K562 (cell line): ENCODE results near the gene TOX2. TPM values are rescaled to one million over a fixed set of nuclear protein-coding genes. Genes with fewer than 3 reads are reported as not detected.
A peak's percentile ranks its signal among the peaks of the same experiment; 100 is the strongest.

ENCODE experiments used
- ASH1L ChIP-seq: fragments of 450-650 bp; IDR thresholded peaks from 2 replicates; pipeline ENCODE4 v1.6.1; 2018; ENCODE audit warnings: borderline replicate concordance, mild to moderate bottlenecking, low read depth; ENCODE audit not compliant: partially characterized antibody
- ETV5 ChIP-seq: sonication (generic); formaldehyde crosslinking; IDR thresholded peaks from 2 replicates; pipeline ENCODE4 v1.4.0; 2020; ENCODE audit warnings: low read depth, mild to moderate bottlenecking, missing genetic modification reagents
- GATAD2B ChIP-seq: fragments of 450-650 bp; IDR thresholded peaks from 2 replicates; pipeline ENCODE4 v1.6.1; 2017; ENCODE audit warnings: mild to moderate bottlenecking, borderline replicate concordance
- MAFK ChIP-seq: IDR thresholded peaks from 2 replicates; pipeline ENCODE4 v1.6.1; 2011; ENCODE audit warnings: low read length, improper control_type of control experiment
- RB1 ChIP-seq: fragments of 450-650 bp; IDR thresholded peaks from 2 replicates; pipeline ENCODE4 v1.6.1; 2017; ENCODE audit warnings: low read depth, mild to moderate bottlenecking
- RFX5 ChIP-seq: IDR thresholded peaks from 2 replicates; pipeline ENCODE4 v1.6.1; 2011; ENCODE audit warnings: low read depth, mild to moderate bottlenecking, improper control_type of control experiment, low read length
- SIX5 ChIP-seq, 2 experiments: IDR thresholded peaks; 2 replicates each; pipeline ENCODE4 v1.6.1; 2011; ENCODE audit warnings: low read length in 2 of 2, borderline replicate concordance in 1 of 2, low read depth in 1 of 2, mild to moderate bottlenecking in 1 of 2, moderate library complexity in 1 of 2; ENCODE audit not compliant: insufficient read depth in 1 of 2
- TAF7 ChIP-seq: fragments of 450-650 bp; IDR thresholded peaks from 2 replicates; pipeline ENCODE4 v1.6.1; 2016; ENCODE audit warnings: missing genetic modification characterization, missing compliant biosample characterization
- ZNF165 ChIP-seq: fragments of 250-450 bp; sonication (Bioruptor Pico); IDR thresholded peaks from 2 replicates; pipeline ENCODE4 v1.4.0; 2020; ENCODE audit warnings: borderline replicate concordance
- ZNF644 ChIP-seq: fragments of 200-800 bp; sonication (Bioruptor generic); IDR thresholded peaks from 2 replicates; pipeline ENCODE4 v1.6.1; 2016; ENCODE audit warnings: low read depth, missing genetic modification characterization, missing compliant biosample characterization
- ZNF717 ChIP-seq: fragments of 250-450 bp; sonication (Bioruptor Pico); IDR thresholded peaks from 2 replicates; pipeline ENCODE4 v1.5.0; 2021
- polyA plus RNA-seq, 8 experiments: library from polyadenylated mRNA; depleted of rRNA in 4 of 8; stranded (reverse) in 5 of 8; unstranded in 3 of 8; fragments of >200 nt; fragmentation: Nextera tagmentation in 2 of 8; fragmentation: Illumina TruSeq in 1 of 8; extraction: Ambion mirVana in 2 of 8; extraction: Trizol in 1 of 8; gene quantifications; 2 replicates each; pipeline versions ENCODE4 v1.2.1 to v1.2.3, GENCODE V29; 2011 to 2014; ENCODE audit warnings: inconsistent platforms in 1 of 8, missing spikeins in 1 of 8
- total RNA-seq, 7 experiments: library from RNA; depleted of rRNA in 6 of 7; stranded (reverse); fragments of >200 nt in 6 of 7; fragmentation: Illumina TruSeq in 2 of 7; extraction: Trizol in 2 of 7; gene quantifications; 2 replicates each; pipeline versions ENCODE4 v1.2.1 to v1.2.3, GENCODE V29; 2011 to 2021; ENCODE audit warnings: low replicate concordance in 1 of 7
- TF ChIP-seq, protein P1 (sequence below): fragments of 200-600 bp; sonication (generic); IDR thresholded peaks from one replicate; pipeline ENCODE4 v1.6.1; 2012; ENCODE audit warnings: mild to moderate bottlenecking, low read depth, low read length, inconsistent platforms
- TF ChIP-seq, protein P2 (sequence below), 2 experiments: fragments of 450-650 bp; IDR thresholded peaks; 2 replicates each; pipeline ENCODE4 v1.6.1; 2018; ENCODE audit warnings: mild to moderate bottlenecking in 2 of 2, low read depth in 1 of 2; ENCODE audit not compliant: partially characterized antibody in 2 of 2

Gene TOX2
- total and polyA plus RNA-seq, 9 of the 15 experiments (the other 6 are each of a cell fraction or from before 2014, with no cell fraction given), result not detected

DNA sequence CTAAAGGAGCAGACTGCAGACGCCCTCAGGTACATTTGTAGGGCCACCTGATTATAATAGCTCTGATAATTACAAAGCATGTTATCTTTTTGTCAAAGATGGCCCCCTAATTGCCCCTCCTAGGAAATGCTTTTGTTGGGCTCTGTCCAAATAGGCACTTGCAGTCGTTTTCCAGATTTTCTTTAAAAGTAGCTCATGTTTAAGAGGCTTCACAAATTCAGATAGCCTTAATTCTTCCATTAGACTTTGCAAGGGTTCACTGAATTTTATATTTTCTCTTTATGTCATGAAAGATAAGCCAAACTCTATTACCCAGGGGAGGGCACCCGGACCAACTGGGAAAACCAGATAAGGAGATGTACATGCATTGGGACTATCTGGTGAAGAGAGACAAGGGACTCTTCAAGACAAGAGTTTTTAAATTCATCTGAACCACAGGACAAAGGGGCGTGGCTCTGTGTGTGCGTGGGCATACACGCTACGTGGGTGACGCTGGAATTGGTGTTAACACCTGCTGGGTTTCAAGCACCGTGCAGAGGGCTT is 95.6 kb downstream of the TOX2 start (continued):
- TF ChIP-seq, protein P1, sequence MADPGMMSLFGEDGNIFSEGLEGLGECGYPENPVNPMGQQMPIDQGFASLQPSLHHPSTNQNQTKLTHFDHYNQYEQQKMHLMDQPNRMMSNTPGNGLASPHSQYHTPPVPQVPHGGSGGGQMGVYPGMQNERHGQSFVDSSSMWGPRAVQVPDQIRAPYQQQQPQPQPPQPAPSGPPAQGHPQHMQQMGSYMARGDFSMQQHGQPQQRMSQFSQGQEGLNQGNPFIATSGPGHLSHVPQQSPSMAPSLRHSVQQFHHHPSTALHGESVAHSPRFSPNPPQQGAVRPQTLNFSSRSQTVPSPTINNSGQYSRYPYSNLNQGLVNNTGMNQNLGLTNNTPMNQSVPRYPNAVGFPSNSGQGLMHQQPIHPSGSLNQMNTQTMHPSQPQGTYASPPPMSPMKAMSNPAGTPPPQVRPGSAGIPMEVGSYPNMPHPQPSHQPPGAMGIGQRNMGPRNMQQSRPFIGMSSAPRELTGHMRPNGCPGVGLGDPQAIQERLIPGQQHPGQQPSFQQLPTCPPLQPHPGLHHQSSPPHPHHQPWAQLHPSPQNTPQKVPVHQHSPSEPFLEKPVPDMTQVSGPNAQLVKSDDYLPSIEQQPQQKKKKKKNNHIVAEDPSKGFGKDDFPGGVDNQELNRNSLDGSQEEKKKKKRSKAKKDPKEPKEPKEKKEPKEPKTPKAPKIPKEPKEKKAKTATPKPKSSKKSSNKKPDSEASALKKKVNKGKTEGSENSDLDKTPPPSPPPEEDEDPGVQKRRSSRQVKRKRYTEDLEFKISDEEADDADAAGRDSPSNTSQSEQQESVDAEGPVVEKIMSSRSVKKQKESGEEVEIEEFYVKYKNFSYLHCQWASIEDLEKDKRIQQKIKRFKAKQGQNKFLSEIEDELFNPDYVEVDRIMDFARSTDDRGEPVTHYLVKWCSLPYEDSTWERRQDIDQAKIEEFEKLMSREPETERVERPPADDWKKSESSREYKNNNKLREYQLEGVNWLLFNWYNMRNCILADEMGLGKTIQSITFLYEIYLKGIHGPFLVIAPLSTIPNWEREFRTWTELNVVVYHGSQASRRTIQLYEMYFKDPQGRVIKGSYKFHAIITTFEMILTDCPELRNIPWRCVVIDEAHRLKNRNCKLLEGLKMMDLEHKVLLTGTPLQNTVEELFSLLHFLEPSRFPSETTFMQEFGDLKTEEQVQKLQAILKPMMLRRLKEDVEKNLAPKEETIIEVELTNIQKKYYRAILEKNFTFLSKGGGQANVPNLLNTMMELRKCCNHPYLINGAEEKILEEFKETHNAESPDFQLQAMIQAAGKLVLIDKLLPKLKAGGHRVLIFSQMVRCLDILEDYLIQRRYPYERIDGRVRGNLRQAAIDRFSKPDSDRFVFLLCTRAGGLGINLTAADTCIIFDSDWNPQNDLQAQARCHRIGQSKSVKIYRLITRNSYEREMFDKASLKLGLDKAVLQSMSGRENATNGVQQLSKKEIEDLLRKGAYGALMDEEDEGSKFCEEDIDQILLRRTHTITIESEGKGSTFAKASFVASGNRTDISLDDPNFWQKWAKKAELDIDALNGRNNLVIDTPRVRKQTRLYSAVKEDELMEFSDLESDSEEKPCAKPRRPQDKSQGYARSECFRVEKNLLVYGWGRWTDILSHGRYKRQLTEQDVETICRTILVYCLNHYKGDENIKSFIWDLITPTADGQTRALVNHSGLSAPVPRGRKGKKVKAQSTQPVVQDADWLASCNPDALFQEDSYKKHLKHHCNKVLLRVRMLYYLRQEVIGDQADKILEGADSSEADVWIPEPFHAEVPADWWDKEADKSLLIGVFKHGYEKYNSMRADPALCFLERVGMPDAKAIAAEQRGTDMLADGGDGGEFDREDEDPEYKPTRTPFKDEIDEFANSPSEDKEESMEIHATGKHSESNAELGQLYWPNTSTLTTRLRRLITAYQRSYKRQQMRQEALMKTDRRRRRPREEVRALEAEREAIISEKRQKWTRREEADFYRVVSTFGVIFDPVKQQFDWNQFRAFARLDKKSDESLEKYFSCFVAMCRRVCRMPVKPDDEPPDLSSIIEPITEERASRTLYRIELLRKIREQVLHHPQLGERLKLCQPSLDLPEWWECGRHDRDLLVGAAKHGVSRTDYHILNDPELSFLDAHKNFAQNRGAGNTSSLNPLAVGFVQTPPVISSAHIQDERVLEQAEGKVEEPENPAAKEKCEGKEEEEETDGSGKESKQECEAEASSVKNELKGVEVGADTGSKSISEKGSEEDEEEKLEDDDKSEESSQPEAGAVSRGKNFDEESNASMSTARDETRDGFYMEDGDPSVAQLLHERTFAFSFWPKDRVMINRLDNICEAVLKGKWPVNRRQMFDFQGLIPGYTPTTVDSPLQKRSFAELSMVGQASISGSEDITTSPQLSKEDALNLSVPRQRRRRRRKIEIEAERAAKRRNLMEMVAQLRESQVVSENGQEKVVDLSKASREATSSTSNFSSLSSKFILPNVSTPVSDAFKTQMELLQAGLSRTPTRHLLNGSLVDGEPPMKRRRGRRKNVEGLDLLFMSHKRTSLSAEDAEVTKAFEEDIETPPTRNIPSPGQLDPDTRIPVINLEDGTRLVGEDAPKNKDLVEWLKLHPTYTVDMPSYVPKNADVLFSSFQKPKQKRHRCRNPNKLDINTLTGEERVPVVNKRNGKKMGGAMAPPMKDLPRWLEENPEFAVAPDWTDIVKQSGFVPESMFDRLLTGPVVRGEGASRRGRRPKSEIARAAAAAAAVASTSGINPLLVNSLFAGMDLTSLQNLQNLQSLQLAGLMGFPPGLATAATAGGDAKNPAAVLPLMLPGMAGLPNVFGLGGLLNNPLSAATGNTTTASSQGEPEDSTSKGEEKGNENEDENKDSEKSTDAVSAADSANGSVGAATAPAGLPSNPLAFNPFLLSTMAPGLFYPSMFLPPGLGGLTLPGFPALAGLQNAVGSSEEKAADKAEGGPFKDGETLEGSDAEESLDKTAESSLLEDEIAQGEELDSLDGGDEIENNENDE, result no peak
- TF ChIP-seq ETV5 (CRISPR knock-in tag), result no peak
- no peak for TF ChIP-seq RB1
- TF ChIP-seq TAF7 (tag), result no peak
- no peak for TF ChIP-seq ZNF717 (CRISPR knock-in tag)
- TF ChIP-seq MAFK, result no peak
- TF ChIP-seq ZNF165 (CRISPR knock-in tag), result no peak
- TF ChIP-seq ASH1L, result no peak
- TF ChIP-seq, protein P2, sequence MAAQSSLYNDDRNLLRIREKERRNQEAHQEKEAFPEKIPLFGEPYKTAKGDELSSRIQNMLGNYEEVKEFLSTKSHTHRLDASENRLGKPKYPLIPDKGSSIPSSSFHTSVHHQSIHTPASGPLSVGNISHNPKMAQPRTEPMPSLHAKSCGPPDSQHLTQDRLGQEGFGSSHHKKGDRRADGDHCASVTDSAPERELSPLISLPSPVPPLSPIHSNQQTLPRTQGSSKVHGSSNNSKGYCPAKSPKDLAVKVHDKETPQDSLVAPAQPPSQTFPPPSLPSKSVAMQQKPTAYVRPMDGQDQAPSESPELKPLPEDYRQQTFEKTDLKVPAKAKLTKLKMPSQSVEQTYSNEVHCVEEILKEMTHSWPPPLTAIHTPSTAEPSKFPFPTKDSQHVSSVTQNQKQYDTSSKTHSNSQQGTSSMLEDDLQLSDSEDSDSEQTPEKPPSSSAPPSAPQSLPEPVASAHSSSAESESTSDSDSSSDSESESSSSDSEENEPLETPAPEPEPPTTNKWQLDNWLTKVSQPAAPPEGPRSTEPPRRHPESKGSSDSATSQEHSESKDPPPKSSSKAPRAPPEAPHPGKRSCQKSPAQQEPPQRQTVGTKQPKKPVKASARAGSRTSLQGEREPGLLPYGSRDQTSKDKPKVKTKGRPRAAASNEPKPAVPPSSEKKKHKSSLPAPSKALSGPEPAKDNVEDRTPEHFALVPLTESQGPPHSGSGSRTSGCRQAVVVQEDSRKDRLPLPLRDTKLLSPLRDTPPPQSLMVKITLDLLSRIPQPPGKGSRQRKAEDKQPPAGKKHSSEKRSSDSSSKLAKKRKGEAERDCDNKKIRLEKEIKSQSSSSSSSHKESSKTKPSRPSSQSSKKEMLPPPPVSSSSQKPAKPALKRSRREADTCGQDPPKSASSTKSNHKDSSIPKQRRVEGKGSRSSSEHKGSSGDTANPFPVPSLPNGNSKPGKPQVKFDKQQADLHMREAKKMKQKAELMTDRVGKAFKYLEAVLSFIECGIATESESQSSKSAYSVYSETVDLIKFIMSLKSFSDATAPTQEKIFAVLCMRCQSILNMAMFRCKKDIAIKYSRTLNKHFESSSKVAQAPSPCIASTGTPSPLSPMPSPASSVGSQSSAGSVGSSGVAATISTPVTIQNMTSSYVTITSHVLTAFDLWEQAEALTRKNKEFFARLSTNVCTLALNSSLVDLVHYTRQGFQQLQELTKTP (IDR thresholded peaks at IDR 0.05; ENCODE audit: low read depth in 1 of 2, partially characterized antibody in 2 of 2), result peak in 1 of 2 experiments; percentile 64
- TF ChIP-seq RFX5, result no peak
- peak; percentile 90 for TF ChIP-seq ZNF644 (tag)
- TF ChIP-seq SIX5 (IDR thresholded peaks at IDR 0.05; ENCODE audit: borderline replicate concordance in 1 of 2, insufficient read depth in 1 of 2, low read depth in 1 of 2, low read length in 2 of 2), result no peak
- no peak for TF ChIP-seq GATAD2B
